GM18868 (cell line): ENCODE results near the gene ASMT.
"Not testable (repeated sequence)": the region's sequence is repeated elsewhere in the genome, so short reads cannot be mapped to it uniquely, and the experiment has no call there.

Experiments
- ATAC-seq: cut with Tn5 transposase; IDR thresholded peaks from one replicate; pipeline ENCODE4 v1.9.1; 2021; ENCODE audit warnings: mild to moderate bottlenecking, moderate library complexity; ENCODE audit not compliant: unreplicated experiment

Gene ASMT

GRCh38 chrX:1614927-1615326, at the start of gene ASMT:
Gene ASMT, plus strand, starts transcription at chrX:1615059. Its CDS starts 141 bp downstream, at chrX:1615200.
- ATAC-seq = no peak

- not testable (repeated sequence) for ATAC-seq
Observed at GRCh38 chrX:1574181-1574580, 40.7 kb upstream of the ASMT start.

GRCh38 chrX:1576201-1576992, 38.5 kb upstream of the ASMT start:
- peak; percentile 45 for ATAC-seq

- no peak for ATAC-seq
Observed at GRCh38 chrX:1577845-1578244, 37.0 kb upstream of the ASMT start.

GRCh38 chrX:1578511-1579173, 36.2 kb upstream of the ASMT start:
- ATAC-seq = no peak

GRCh38 chrX:1581132-1581531, 33.7 kb upstream of the ASMT start:
- peak; percentile 41 for ATAC-seq

- peak; percentile 90 for ATAC-seq
Observed at GRCh38 chrX:1582686-1583437, 32.0 kb upstream of the ASMT start.

GRCh38 chrX:1584237-1585011, 30.4 kb upstream of the ASMT start:
- ATAC-seq = no peak

GRCh38 chrX:1587161-1587560, 27.7 kb upstream of the ASMT start:
- ATAC-seq = no peak

GRCh38 chrX:1589356-1590130, 25.3 kb upstream of the ASMT start:
- ATAC-seq = no peak

GRCh38 chrX:1591102-1591862, 23.6 kb upstream of the ASMT start, which contains the start of gene AKAP17A:
Gene AKAP17A, plus strand, starts transcription at chrX:1591604. Its CDS starts 1,859 bp downstream, at chrX:1593463.
- peak; percentile 91 for ATAC-seq

- no peak for ATAC-seq
Observed at GRCh38 chrX:1591863-1592469, 22.9 kb upstream of the ASMT start.

- ATAC-seq = peak; percentile 26
Observed at GRCh38 chrX:1592470-1593142, 22.3 kb upstream of the ASMT start.

GRCh38 chrX:1593286-1594271, 21.3 kb upstream of the ASMT start:
- no peak for ATAC-seq

GRCh38 chrX:1595711-1596060, 19.2 kb upstream of the ASMT start:
- no peak for ATAC-seq

- ATAC-seq = no peak
Observed at GRCh38 chrX:1596676-1597344, 18.0 kb upstream of the ASMT start.
